ENCODE measurements around the gene CAMSAP2. TPM values are rescaled to one million over a fixed set of nuclear protein-coding genes. Genes with fewer than 3 reads are reported as not detected.

CAMSAP2 gene
- total RNA-seq, 4 donors from 2014 or later: 9.2 to 27.5 (median 19.7) TPM

DNA sequence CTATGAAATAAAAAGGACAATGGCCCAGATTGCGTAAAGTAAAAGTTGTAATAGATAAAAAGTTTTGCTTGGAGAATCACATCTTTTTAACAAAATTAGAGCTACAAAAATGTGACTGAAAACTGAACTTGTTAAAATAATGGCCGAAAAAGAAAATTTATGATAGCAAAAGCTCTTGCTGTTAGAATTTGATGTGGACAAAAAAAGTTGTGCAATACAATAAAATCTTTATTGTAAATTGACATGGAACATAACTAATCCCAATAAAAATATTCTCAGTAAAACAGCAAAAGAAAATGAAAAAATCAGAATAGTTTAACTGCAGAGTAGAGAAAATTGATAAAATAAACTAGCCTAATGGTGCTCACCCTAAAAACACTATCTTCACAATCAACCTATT is 11.4 kb upstream of the CAMSAP2 start:
- no peaks in the 10 kb centered on the region for H3K9me3 ChIP-seq
- no peaks in the 10 kb centered on the region for H3K4me1 ChIP-seq
- TF ChIP-seq POLR2A (IDR thresholded peaks at IDR 0.05): no peak
- TF ChIP-seq, protein P1, sequence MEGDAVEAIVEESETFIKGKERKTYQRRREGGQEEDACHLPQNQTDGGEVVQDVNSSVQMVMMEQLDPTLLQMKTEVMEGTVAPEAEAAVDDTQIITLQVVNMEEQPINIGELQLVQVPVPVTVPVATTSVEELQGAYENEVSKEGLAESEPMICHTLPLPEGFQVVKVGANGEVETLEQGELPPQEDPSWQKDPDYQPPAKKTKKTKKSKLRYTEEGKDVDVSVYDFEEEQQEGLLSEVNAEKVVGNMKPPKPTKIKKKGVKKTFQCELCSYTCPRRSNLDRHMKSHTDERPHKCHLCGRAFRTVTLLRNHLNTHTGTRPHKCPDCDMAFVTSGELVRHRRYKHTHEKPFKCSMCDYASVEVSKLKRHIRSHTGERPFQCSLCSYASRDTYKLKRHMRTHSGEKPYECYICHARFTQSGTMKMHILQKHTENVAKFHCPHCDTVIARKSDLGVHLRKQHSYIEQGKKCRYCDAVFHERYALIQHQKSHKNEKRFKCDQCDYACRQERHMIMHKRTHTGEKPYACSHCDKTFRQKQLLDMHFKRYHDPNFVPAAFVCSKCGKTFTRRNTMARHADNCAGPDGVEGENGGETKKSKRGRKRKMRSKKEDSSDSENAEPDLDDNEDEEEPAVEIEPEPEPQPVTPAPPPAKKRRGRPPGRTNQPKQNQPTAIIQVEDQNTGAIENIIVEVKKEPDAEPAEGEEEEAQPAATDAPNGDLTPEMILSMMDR (IDR thresholded peaks at IDR 0.05): no peak
- intact Hi-C loops (cut with DNase I): no loop called here
- DNase-seq: no peak
- no peak overlapping the region for H3K27ac ChIP-seq
- no peaks in the 10 kb centered on the region for H3K27me3 ChIP-seq
- no peaks in the 10 kb centered on the region for H3K36me3 ChIP-seq
- H3K4me3 ChIP-seq: no peak overlapping the region
- WGBS, 2 donors: 82 to 97% methylated on average over 2 of the region's 2 CpGs

- Histone ChIP-seq H3K9me3 (no peaks in the 10 kb centered on the region), H3K4me1 (no peaks in the 10 kb centered on the region), H3K36me3 (no peaks in the 10 kb centered on the region), H3K27me3 (no peaks in the 10 kb centered on the region), H3K27ac (no peak overlapping the region), H3K4me3 (no peak overlapping the region)
- TF ChIP-seq POLR2A (IDR thresholded peaks at IDR 0.05): no peak
- TF ChIP-seq, protein P1 (IDR thresholded peaks at IDR 0.05): no peak
- 48% methylated on average over 3 of the region's 3 CpGs for WGBS, 2 donors
- intact Hi-C loops (cut with DNase I): loop anchor here (10.0 kb wide), 1 partner anchor 65 kb away; the partner anchor contains the start of gene DDX59
- DNase-seq: no peak
Observed at GRCh38 chr1:200729863-200730262, 8.8 kb upstream of the CAMSAP2 start.

DNA sequence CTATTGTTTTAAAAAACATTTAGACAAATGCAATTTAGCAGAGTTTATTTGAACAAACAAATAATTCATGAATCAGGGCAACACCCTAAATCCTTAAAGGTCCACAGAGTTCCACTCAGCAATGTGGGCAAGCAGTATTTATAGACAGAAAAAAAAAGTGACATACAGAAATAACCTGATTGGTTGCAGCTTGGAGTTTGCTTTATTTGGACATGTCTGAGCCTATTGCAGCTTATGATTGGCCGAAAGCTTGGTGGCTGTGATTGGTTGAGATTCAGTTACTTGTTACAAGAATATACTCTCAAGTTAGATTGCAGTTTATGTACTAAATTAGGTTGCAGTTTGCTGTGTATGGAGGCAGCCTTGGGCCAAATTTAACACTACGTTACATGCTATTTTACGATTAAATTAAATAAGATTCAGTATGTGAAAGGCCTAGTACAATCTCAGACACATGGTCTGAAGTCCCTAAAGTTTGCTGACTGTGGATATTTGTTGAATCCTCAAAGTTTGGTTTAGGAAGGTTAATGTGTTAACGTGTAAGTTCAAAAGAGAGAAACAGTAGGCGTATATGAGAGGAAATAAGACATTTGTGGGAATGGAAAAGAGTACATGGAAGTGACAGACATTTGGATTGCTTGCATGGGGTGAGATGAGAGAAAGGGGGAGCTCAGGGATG is 6.9 kb upstream of the CAMSAP2 start:
- TF ChIP-seq POLR2A (IDR thresholded peaks at IDR 0.05): no peak
- TF ChIP-seq, protein P1 (IDR thresholded peaks at IDR 0.05): no peak
- DNase-seq: no peak
- H3K36me3 ChIP-seq: no peaks in the 10 kb centered on the region
- 91 to 93% methylated on average over 5 of the region's 5 CpGs for WGBS, 2 donors
- no peak overlapping the region for H3K4me3 ChIP-seq
- H3K27ac ChIP-seq: no peak overlapping the region
- no peaks in the 10 kb centered on the region for H3K4me1 ChIP-seq
- intact Hi-C loops (cut with DNase I): loop anchor here (10.0 kb wide), 1 partner anchor 67 kb away; the partner anchor contains the start of gene DDX59
- H3K9me3 ChIP-seq: no peaks in the 10 kb centered on the region
- H3K27me3 ChIP-seq: no peaks in the 10 kb centered on the region

DNA sequence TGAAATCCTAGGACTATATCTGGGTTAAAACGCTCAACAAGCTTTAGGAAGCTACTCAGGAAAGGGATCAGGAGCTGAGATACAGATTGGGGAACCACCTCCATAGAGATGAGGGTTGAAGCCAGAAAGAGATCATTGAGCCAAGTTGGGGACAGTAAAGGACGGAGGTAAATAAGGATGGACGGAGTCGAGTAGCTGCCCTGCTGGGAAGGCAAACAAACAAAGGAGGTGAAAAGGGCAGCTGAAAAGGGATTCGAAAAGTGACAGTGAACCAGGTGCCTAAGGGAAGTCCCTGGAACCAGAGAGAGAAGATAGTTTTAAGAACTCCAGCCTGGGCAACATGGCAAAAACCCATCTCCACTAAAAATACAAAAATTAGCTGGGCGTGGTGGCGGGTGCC is 6.3 kb upstream of the CAMSAP2 start:
- Histone ChIP-seq H3K27ac (no peak overlapping the region), H3K27me3 (no peaks in the 10 kb centered on the region), H3K4me1 (no peaks in the 10 kb centered on the region), H3K4me3 (no peak overlapping the region), H3K9me3 (no peaks in the 10 kb centered on the region), H3K36me3 (no peaks in the 10 kb centered on the region)
- 73 to 78% methylated on average over 7 of the region's 7 CpGs for WGBS, 2 donors
- DNase-seq: no peak
- intact Hi-C loops (cut with DNase I): loop anchor here (10.0 kb wide), 1 partner anchor 68 kb away; the partner anchor contains the start of gene DDX59
- TF ChIP-seq, protein P1 (IDR thresholded peaks at IDR 0.05): no peak

DNA sequence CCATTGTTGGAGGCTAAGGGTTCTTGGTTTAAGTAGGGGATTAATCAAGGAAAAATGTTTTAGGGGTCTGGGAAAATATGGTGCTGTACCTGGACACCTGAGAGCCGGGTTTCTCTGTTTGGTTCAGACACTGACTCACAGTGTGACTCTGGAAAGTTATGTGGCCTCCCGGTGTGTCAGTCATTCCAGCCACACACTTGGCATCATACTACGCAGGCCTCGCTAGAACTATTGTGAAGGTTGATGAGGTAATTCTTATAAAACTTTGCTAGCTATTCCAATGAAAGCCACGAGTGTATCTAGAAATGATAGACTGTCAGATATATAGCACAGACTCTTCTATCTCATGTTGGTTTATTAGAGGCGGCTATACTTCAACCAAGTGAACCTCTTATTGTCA is 4.8 kb upstream of the CAMSAP2 start:
- Histone ChIP-seq H3K4me3 (no peak overlapping the region), H3K27me3 (no peaks in the 10 kb centered on the region), H3K27ac (no peak overlapping the region), H3K4me1 (peaks cover 0 to 10% (median 4%) of the 10 kb centered on the region in 3 donors), H3K36me3 (no peaks in the 10 kb centered on the region), H3K9me3 (no peaks in the 10 kb centered on the region)
- WGBS, 2 donors: 68 to 71% methylated on average over 6 of the region's 6 CpGs
- TF ChIP-seq POLR2A (IDR thresholded peaks at IDR 0.05): no peak
- TF ChIP-seq, protein P1 (IDR thresholded peaks at IDR 0.05): no peak
- intact Hi-C loops (cut with DNase I): loop anchor here (10.0 kb wide), 1 partner anchor 69 kb away; the partner anchor contains the start of gene DDX59
- DNase-seq: no peak

Data from esophagus squamous epithelium (tissue), 5 donors.